NCI-H1417 (cell line): Measurements from ENCODE around the gene MANSC1.

Experiments
- DNase-seq, 3 experiments: peaks; one replicate each; lab custom pipeline; 2025; lab: John Stamatoyannopoulos, UW

Gene MANSC1

DNA sequence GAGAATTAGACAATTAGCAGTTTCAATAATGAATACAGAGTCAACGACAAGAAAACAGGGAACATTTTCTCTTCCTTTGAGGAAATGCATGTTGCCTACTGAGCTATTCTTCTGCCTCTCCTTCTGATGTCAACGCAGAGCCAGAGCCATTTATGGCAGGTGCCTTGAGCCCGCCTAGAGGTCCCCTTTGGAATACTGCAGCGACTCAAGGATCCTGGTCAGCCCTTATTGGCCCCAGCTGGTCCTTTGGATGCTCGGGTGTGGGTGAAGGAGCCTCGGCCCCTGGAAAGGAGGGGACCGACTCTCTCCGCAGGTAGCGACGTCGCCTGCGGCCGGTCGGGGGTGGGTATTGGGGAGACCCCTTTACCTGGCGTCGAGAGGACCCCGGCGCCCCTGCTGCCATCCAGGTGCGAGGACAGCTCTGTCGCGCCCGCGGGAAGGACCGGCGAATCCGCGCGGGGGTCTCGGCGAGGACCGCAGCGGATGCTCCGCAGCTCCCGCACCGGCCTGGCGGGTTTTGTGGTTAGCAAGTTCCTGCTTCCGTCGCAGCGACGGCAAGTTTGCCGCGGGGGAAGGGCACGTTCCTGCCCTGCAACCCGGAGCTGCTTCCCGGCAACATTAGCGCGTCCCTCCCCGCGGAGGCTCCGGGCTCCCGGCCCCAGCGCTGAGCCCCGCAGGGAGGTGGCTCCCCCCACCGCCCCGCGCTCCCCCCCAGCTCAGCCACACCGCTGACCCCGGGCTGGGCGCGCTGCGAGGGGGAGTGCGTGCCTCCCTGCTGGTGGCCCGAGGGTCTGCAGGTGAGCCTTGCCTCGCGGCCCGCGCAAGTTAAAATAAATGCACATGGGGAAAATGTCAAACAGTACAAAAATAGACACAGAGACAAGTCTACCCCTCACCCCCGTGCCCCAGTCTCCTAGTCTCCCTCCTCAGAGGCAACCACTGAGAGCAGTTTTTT, at the start of gene MANSC1:
Gene MANSC1 (minus strand): TSS at position 532 of the 955 bp plus-strand sequence. CDS start 6,928 bp downstream, outside the sequence.
- peak; percentile 56 to 91 (median 90) for DNase-seq

DNA sequence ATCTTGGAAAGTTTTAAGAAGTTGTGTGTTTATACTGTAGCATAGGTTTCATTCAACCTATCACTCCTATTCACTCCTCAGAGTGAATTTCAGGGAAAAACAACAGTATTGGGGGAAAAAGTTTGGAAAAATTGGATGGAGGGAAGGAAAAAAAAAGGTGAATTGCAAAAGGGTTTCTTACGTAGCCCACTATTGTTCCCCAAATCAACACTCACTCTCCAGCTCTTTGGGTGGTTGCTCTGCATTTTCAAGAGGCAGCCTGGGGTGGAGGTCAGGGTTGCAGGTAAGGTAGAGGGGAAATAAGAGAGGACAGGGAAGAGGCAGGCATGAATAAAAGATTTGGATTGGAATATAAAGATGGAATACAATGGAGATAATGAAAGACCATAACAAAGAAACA, 49.1 kb upstream of the MANSC1 start:
- no peak for DNase-seq

DNA sequence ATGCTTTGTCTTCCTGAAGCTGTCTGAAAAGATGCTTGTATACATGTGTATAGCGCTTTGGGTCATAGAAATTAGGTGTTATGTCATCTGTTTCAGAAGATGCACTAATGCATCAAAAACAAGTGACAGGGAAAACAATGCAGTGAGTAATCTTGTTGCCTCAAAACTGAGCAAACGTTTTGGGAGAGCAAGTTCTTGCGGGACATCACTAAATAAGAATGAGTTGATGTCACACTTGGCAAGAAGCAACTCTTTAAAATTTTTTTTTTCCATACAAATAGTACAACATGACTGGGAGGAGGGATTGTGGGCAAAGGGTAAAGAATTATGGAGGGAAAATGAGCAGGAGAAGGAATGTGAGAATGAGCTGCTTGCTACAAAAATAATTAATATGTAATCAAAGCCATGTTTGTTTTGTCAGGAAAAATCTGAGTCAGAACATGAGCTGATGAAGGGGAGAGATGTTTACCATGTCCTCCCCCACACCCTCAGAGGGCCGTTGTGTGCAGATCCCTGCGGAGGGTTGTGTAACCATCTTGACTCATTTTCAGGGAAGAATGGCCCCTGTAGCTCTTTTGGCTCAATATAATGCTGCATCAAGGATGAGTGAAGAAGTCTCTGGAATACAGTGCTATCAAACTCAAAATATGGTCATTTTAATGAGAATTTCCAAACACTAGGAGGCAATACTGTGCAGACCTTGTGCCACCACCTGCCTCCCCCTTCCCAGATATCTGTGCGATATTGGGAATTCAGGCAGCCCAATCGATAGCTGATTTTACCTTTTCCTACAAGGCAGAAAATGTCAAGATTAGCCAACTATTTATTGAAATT, 48.2 kb upstream of the MANSC1 start:
- peak in 2 of 3 experiments; percentile 75 to 88 for DNase-seq

DNA sequence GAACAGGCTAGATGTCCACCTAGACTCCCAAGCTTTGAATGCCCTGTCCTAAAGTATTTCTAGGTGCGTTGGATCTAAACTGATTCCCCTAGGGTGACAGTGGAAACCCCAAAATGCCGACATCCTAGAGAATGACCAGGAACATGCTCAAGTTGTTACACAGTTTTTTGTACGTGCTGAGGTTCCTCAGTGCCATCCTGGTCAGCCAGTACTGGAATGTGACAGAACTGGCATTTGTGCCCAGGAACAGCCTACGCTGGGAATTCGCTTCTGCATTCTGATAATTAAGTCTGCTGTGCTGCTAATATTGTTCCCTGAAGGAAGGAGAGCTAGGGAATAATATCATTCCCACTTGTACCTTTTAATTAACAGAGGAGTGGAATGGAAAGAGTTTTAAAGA, 47.1 kb upstream of the MANSC1 start:
- DNase-seq: no peak

DNA sequence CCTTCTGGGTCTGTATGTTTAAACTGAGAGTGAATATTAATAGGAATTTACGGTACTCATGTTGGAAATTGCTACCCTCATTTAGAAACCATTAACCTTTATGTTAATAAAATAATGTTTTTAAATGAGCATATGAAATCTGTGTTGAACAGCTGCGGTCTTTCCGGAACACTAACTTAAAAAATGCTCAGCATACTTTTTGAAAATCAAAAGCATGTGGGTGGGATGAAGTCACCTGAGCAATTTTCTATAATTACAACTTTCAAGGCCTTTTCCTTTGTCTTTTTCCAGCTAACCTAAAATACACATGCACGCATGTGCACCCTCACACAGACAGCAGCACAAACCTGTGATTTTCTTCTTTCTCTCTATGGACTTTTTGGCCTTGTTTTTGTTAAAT, 46.7 kb upstream of the MANSC1 start:
- peak in 2 of 3 experiments; percentile 50 to 77 for DNase-seq

DNA sequence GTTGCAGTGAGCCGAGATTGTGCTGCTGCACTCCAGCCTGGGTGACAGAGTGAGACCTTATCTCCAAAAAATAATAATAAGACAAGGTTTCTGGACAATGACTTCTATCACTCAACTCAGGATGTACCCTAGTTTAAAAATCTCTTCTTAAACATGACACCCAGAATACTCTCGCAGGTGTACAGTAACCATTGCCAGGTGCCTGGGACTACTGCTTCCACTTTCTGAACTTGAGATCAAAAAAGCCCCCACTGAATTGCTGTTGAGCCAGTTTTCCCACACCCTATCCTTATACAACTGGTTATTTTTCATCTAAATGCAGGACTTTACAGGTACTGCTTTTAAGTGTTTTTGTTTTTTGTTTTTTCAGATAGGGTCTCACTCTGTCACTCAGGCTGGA, 43.1 kb upstream of the MANSC1 start:
- no peak for DNase-seq

DNA sequence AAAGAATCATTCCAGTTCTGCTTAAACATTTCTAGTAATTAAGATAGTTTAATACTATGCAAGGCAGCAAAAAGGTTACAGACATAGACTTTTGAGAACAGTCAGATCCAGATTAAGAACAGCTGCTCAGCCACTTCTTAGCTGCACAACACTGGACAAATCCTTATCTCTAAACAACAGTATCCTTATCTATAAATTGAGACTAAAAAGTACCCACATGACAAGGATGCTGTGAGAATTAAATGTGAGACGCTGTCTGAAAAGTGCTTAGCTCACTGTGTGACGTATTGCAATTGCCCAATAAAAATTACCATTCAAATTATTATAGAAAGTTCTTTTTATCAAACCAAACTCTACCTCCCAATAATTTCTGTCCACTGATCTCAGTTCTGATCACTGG, 42.4 kb upstream of the MANSC1 start:
- no peak for DNase-seq

DNA sequence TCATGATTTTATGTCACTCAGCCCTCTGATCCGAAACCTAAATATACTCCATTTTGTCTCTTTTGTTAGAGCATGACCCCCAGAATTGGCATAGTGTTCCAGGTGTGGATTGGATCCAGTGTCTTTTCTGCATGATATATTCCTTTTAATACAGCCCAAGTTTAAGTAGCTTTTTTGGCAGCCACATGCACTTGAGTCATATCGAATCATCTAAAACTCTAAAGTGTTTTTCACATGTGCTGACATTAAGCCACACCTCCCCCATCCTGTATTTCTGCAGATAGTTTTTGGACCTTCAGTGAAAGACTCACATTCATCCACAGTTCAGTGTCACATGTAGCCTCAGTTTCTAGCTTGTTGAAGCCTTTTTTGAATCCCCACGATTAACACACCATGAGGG, 37.5 kb upstream of the MANSC1 start:
- no peak for DNase-seq

DNA sequence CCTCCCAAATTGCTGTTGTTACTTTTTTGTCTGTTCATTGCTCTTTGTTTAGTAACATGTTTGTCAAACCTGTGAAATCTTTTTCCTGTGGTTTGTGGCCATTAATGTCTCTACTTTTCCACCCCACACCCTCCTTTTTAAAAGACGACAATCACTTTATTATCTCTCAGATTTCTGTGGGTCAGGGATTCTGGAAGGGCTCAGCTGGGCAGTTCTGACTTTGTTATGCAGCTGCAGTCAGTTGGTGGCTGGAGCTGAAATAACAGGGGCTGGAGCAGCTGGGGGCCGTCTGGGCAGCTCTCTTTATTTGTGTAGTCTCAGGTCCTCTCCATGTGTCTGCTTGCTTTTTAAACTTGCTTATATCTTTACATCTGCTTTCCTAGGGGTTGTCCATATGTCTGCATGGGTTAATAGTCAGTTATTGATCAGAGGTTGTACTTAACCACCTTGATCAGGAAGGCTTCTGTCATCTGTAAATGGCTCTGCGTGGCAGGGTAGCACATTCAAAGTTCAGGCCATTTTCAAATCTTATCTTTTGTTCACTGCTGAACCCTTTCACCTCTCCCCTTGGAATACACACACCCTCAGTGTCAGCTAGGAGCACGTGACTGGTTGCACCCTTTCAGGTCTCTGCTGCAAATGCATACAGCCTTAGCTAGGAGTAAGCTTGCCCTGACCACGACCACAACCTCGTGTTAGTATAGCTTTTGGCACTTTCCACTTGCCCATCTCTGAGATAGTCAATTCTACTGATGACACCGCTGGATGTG, 34.7 kb upstream of the MANSC1 start:
- DNase-seq: peak in 2 of 3 experiments; percentile 23 to 66

DNA sequence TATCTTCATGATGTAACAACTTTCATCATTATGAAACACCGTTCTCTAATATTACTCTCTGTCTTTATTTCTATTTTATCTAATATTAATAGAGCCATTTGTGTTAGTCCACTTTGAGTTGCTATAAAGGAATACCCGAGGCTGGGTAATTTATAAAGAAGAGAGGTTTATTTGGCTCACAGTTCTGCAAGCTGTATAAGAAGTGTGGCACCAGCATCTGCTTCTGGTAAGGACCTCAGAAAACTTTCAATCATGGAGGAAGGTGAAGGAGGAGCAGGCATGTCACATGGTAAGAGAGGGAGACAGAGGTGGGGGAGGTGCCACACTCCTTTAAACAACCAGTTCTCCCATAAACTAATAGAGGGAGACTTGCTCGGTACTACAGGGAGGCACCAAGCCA, 31.9 kb upstream of the MANSC1 start:
- DNase-seq: no peak

DNA sequence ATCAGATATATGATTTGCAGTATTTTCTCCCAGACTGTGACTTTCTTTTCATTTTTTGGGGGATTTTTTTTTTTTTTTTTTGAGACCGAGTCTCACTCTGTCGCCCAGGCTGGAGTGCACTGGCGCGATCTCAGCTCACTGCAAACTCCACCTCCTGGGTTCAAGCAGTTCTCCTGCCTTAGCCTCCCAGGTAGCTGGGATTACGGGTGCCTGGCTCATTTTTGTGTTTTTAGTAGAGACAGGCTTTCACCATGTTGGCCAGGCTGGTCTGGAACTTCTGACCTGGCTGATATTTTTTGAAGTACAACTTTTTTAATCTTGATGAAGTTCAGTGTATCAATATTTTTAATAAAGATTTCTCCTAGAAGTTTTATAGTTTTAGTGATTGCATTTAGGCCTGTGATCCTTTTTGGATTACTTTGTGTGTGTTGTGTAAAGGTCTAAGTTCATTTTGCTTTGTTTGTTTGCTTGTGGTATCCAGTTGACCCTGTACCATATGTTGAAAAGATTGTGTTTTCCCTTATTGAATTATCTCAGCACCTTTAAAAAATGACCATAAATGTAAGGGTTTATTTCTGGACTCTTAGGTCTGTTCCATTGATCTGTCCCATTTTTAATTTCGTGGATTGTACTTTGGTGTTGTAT, 31.0 kb upstream of the MANSC1 start:
- DNase-seq: no peak

DNA sequence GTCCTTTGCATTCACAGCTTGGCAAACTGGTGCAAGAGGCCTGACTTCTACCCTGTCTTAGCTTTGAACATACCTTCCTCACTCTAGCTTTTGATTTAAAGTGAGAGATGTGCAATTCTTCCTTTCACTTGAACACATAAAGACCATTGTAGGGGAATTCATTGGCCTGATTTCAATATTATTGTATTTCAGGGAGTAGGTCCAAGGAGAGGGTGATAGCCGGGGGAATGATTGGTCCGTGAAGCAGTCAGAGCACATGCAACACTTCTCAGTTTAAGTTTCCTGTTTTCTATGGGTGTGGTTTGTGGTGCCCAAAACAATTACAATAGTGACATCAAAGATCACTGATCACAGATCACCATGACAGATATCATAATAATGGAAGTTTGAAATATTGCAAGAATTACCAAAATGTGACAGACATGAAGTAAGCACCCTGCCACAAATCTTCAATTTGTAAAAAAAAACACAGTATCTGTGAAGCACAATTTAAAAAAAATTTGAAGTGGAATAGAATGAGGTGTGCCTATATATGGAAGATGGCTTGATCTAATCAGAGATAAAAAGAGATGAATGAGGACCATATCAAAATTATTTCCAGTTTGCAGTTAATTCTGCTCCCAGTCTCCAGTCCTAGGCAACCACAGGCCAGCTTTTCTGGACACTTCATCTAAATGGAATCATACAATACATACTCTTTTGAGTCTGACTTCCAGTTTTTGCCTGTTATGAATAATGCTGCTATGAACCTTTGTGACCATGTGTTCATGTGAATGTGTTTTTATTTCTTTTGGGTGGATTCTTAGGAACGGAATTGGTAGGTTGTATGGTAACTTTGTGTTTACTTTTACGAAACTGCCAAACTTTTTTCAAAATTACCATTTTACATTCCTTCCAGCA, 30.0 kb upstream of the MANSC1 start:
- no peak for DNase-seq

DNA sequence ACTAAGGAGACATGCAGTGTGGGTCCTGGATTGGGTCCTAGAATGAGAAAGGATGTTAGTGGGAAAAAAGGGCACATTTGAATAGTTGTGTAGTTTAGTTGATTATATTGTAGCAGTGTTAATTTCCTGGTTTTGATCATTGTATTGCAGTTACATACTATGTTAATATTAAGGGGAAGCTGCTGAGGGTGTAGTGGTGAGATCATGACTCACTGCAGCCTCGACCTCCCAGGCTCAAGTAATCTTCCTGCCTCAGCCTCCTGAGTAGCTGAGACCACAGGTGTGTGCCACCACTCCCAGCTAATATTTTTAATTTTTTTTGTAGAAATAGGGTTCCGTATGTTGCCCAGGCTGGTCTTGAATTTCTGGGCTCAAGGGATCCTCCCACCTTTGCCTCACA, 28.6 kb upstream of the MANSC1 start:
- DNase-seq: no peak

DNA sequence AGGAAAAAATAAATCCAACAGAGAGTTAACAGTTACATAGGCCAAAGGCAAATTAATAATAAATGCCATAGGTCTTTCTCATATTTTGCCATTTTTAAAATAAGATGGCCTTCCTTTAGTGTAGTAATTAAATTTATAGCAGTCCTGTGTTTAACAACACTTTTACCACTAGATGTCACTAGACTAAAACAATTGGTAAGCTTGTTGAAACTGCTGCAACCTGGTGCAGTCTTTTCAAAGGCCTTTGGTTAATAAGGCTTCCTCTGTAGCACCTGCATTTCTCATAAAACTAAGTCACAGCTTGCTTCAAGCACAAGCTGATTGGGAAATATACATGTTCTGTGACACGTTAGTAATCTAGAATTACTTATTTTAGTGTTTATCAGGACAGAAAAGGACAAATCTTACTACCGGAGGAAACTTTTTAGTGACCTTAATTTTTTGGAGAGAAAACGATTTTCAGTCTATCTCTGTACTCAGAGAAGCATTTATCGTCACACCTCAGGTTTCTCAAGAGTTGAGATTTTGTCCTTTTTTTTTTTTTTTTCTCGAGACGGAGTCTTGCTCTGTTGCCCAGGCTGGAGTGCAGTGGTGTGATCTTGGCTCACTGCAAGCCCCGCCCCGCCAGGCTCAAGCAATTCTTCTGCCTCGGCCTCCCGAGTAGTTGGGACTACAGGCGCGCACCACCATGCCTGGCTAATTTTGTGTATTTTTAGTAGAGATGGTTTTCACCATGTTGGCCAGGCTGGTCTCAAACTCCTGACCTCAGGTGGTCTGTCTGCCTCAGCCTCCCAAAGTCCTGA, 26.8 kb upstream of the MANSC1 start:
- peak; percentile 59 to 93 (median 88) for DNase-seq

DNA sequence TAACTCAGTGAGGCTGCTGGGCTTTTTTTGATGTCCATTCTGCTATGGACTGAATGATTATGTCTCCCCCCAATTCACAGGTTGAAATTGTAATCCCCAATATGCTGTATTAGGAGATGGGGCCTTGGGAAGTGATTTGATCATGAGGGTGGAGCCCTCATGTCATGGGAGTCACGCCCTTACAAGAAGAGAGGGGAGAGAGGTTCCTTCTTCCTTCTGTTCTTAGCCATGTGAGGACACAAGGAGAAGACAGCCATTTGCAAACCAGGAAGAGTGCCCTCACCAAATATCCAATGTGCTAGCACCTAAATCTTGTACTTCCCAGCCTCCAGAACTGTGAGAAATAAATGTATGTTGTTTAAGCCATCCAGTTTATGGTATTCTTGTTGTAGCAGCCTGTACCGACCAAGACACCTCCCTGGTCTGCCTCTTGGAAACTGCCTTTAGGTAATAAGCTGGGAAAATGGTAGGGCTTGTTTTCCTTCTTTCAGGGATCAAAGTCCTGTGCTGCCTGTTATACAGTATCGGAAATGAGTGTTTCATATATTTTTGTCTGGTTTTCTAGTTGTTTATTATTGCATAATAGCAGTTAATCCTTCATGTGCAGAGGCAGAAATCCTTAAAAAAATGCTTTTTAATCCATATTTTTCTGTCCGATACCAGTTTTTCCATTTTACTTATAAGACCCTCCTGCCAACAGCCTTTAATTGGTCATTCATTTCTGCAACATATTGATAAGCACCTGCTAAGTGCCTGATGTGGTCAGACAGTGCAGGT, 23.1 kb upstream of the MANSC1 start:
- DNase-seq: no peak

DNA sequence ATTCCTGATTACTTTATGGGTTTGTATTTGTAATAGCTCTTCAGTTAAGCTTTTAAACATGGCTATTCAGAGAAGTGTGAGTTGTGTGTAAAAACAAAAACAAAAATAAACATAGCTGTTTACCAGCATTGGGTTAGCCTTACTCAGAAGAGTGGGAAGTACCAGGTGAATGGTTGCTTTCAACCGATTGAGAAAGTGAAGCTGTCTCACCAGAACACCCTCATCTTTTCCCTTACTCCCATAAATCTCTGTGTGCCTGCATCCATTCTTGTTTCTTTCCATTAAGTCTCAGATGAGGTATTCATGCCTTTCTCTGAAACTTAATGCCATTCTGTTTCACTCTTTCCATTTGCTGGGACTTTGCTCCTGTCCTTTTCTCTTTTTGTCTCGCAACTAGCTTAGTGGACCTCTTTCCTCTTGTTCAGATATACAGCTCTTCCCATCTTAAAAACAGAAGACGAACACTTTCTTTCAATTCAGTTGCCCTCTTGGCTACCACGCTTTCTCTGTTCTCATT, 17.5 kb upstream of the MANSC1 start:
- no peak for DNase-seq

DNA sequence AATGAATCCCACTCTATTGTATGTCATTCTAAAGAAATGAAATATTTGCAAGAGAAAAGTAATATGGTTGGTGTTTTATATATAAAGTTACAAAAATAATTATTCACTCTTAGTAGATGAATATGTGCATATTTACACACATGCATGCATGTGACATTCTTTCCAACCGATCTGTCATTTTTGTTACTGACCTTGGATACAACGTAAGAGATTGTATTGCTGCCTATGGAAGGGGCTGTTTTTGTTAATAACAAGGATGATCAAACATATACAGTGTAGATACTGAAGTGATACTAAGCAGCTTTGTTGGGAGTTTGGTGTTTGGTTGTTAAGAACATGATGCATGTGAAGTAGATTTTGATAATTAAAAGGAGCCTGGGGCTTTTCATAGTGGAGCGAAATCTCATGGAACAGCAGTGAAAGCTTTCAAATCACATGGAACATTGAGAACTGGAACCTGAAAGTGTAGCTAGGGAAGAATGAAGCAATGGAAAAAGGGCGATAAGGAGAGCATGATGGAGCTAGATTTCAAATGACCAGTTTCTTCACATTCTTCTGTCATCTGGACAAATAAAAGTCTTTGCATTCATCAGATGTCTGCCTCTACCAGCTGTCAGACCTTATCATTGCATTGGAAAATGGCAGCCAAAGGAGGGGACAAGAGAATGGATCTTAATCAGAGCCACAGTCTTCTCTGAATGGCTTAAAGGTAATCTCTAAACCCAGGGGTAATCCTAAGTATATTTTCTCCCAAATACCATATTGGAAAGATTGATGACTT, 16.8 kb upstream of the MANSC1 start:
- no peak for DNase-seq

DNA sequence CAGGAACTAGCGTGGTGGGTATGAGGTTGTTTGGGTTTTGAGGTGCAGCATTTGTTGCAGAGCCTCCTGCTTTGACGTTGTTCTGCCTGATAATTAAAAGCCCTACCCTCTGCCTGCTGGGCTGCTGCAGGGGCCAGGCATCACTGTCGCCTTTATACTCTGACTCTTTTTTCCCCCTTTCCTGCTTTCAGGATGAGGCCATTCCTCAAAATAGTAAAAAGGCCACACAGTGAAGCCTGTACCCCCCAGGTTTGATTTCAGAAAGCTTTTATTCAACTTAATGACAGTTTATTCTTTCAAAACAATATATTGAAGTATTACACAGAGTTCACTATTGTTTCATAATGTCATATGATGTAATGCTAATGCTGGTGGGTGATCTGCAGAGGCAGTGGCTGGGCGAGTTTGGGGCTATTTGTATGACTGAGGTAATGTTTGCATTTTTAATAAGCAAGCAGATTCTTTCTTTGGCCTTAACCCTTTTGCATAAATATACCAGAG, 15.9 kb upstream of the MANSC1 start:
- peak in 2 of 3 experiments; percentile 64 to 89 for DNase-seq
